ENCODE measurements around the gene ATP8B4. TPM values are rescaled to one million over a fixed set of nuclear protein-coding genes. Genes with fewer than 3 reads are reported as not detected.

Gene ATP8B4
- total RNA-seq, 2 experiments from 2014 or later: 2.7 to 4.2 TPM

DNA sequence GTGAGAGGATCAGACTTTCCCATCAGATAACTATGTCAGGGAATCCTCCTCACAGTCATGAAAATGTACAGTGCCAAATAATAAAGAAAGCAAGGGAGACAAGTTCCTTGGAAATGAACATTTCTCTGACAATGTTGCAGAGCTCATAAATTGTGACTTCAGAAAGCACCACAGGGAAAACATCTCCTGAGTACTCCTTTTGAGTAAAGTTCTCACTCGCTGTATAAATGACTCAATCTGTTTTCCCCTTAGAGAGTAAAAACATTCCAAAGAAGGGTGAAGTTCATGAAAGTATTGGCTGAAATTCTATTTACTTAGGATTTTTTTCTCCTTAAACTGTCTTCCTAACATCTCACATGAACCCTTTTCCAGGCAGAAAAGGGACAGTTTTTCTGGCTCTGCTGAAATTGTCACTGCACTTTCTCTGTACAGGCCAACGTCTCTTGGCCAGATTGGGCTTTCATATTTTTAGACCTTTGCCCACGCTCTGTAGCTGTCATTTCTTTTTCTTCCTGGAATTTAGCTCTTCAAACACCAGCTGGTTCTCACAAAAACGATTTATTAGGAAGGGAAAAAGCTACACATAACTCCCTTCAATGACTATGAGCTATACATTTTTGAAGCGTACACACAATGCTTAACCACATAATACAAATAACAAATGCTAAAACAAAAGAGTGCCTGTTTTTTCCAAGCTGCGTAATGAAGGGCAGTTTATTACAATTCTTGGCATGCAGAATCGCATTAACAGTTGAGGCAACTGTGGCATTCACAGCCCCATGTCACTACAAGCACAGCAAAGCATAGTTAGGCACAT lies 216.1 kb downstream of the ATP8B4 start:
- H3K4me1 Mint-ChIP-seq (ENCODE audit: low read depth): no peaks in the 10 kb centered on the region
- intact Hi-C loops (cut with micrococcal nuclease): no loop called here
- peaks cover 5% of the 10 kb centered on the region for H3K27me3 Mint-ChIP-seq
- no peak overlapping the region for H3K4me3 Mint-ChIP-seq
- ChIA-PET POLR2A (no interaction called here), CTCF (no interaction called here)
- no peak overlapping the region for H3K27ac Mint-ChIP-seq
- no peaks in the 10 kb centered on the region for H3K36me3 Mint-ChIP-seq
- no peak for DNase-seq
- H3K9me3 Mint-ChIP-seq: no peaks in the 10 kb centered on the region

DNA sequence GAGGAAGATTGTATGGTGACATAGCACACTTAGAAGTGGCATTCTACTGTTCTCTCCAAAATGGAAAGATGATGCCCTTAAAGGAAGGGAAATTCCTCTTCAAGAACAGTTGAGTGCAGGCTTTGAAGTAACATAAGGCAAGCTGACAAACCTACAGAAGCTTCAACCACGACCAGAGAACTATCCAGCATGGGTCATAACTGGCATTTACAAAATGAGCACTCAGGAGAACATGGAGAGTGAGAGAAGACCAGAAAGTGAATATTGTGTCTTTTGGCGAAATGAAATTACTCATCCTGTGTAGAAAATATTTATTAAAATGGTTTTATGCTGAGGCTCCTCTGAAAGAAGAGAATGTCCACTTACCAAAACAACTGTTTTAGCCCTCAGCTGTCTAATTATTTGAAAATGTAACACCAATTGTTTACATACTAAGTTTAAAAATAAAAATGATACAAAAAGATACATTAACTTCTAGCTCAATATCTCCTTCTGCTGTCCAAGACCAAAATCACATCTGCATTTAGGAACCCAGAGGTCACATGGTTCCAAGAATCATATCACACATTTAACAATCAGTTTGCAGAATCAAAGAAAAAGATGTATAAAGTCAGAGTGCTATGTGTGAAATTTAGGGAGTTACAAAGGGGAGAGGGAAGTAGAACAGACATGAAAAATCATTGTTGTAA lies 216.9 kb downstream of the ATP8B4 start:
- no peak overlapping the region for H3K4me3 Mint-ChIP-seq
- no peaks in the 10 kb centered on the region for H3K36me3 Mint-ChIP-seq
- ChIA-PET POLR2A (no interaction called here), CTCF (no interaction called here)
- H3K27me3 Mint-ChIP-seq: peaks cover 5% of the 10 kb centered on the region
- no peaks in the 10 kb centered on the region for H3K4me1 Mint-ChIP-seq (ENCODE audit: low read depth)
- intact Hi-C loops (cut with micrococcal nuclease): no loop called here
- no peak for DNase-seq
- H3K9me3 Mint-ChIP-seq: no peaks in the 10 kb centered on the region
- no peak overlapping the region for H3K27ac Mint-ChIP-seq

DNA sequence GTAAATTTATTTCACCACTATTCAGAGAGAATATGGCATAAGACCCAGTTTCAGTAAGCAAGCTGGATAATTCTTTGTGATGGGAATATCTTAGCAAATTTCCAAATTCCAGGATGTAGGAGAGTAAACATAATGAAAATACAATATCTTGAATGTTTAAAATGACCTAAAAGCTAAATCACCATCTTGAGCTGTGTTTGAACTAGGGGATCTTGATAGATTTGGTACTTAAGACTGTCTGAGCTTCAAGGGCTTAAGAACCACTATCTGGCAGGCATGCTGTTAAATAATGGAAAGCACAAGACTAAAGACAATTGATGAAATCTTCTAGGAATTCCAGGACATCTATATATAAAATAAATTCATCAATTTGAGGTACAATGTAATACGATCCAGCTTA lies 217.7 kb downstream of the ATP8B4 start:
- no peak for DNase-seq
- Mint-ChIP-seq H3K36me3 (no peaks in the 10 kb centered on the region), H3K9me3 (no peaks in the 10 kb centered on the region), H3K4me3 (no peak overlapping the region), H3K27ac (no peak overlapping the region), H3K27me3 (peaks cover 2% of the 10 kb centered on the region), H3K4me1 (ENCODE audit: low read depth) (no peaks in the 10 kb centered on the region)
- intact Hi-C loops (cut with micrococcal nuclease): no loop called here
- CTCF ChIA-PET: no interaction called here
- POLR2A ChIA-PET: no interaction called here

DNA sequence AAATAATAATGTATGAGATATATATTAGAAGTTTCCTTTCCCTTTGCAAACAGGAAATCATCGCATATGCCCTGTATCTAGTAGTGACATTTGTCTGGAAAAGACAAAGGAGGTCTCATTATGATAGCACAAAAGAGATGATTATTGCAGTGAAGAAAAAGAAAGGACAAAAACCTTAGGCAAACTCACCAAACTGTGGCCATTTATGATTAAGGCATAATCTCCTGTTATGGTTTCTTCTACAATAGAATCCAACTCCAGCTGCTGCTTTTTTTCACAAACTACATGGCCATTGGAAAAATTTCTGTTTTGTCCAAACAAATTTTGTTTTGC lies 218.2 kb downstream of the ATP8B4 start:
- Mint-ChIP-seq H3K4me1 (ENCODE audit: low read depth) (no peaks in the 10 kb centered on the region), H3K36me3 (no peaks in the 10 kb centered on the region), H3K27ac (no peak overlapping the region), H3K4me3 (no peak overlapping the region), H3K9me3 (no peaks in the 10 kb centered on the region), H3K27me3 (peaks cover 2% of the 10 kb centered on the region)
- POLR2A ChIA-PET: no interaction called here
- intact Hi-C loops (cut with micrococcal nuclease): no loop called here
- CTCF ChIA-PET: no interaction called here
- no peak for DNase-seq

DNA sequence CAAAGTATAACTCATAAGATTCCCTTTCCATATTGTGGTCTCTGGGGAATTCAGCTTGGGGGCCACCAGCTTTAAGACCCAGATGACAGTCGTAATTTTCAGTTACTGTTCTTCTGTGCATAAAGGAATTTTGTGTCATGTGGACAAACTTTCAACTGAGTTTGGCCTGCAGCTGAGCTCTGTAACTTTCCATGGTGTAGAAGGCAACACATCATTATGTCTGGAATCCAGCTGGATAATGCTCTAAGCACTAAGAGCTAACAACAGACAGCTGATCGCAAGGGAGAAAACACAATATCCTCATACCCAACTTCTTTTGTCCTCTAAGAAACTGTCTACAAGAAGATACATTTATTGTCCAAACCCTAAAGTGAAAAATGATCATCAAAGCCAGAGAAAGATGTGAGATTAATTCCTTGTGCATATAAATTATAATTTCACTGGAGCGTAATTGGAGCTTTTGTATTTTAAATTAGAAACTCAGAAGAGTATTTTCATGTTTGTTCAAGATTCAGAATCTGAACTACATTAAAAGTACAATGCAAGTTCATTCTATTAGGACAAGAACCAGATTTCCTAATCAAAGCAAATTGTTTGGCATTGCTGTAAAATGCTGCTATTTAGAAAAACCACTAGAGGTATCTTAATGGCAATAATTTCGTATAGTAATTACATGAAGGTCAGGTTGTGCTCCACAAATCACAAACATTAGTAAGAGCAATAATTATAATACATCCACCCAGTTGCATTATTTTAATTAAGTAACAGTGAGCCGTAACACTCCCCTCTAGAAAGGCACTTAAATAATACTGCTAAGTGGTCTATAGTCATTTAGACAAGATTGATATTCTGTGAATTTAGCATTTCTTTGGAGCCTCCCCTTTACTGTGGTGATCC lies 218.8 kb downstream of the ATP8B4 start:
- POLR2A ChIA-PET: no interaction called here
- H3K9me3 Mint-ChIP-seq: no peaks in the 10 kb centered on the region
- H3K4me3 Mint-ChIP-seq: no peak overlapping the region
- DNase-seq: no peak
- no peaks in the 10 kb centered on the region for H3K4me1 Mint-ChIP-seq (ENCODE audit: low read depth)
- no peaks in the 10 kb centered on the region for H3K36me3 Mint-ChIP-seq
- no peak overlapping the region for H3K27ac Mint-ChIP-seq
- CTCF ChIA-PET: no interaction called here
- peaks cover 2% of the 10 kb centered on the region for H3K27me3 Mint-ChIP-seq
- intact Hi-C loops (cut with micrococcal nuclease): no loop called here

DNA sequence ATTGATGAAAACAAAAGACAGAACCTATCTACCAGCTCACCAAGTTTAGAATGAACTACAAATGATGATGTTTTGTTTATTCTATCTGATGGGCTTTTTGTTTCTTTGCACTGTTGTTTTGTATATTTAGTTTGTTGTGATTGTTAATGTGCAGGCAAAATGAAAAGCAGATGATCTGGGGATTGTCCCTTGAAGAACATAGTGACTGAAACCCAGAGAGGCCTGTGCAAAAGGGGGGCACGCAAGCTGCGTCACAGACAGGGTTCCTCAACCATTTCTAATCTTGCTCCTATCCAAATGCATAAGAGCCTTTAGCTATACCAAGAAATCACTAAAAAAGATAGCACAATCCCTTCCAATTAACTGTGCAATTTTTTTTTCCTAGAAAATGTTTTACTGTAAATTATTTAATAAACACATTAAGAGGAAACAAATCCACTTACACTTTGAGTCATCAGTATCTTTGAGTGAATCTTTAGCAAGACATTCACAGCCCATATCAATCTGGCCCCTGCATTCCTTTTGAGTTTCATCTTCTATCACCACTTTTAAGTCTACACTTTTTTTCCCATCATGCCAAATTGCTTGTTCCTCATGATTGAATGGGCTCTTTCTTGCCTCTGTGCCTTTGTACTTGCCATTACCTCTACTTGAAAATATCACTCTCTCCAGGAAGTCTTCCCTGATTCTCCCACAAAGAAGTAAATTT lies 220.3 kb downstream of the ATP8B4 start:
- H3K36me3 Mint-ChIP-seq: no peaks in the 10 kb centered on the region

DNA sequence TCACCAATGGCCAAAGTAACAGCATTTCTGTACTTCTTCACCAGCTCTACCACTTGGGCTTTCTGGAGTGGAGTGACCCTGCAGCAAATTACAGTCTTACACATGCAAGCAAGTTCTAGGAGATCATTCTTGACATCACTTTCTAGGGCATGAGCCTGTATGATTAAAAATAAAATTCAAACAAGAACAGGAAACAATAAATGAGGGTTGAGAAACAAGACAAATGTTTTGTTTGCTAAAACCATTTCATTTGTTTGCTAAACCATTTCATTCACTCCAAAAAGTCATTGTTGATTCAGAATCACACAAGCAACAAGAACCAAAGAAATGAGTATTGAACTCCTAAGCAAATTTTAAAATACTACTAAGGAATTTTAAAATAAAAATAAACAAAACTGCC lies 220.9 kb downstream of the ATP8B4 start:
- POLR2A ChIA-PET: interaction anchor here (0.6 kb wide), 1 partner anchor 68 kb away, joined by 3 read pairs; no protein-coding TSS in a partner anchor
- CTCF ChIA-PET: no interaction called here
- no peak for DNase-seq
- Mint-ChIP-seq H3K27me3 (peaks cover 2% of the 10 kb centered on the region), H3K4me1 (ENCODE audit: low read depth) (no peaks in the 10 kb centered on the region), H3K4me3 (no peak overlapping the region), H3K9me3 (no peaks in the 10 kb centered on the region), H3K27ac (no peak overlapping the region), H3K36me3 (no peaks in the 10 kb centered on the region)
- intact Hi-C loops (cut with micrococcal nuclease): no loop called here

More for the DNA sequence above, 220.3 kb downstream of the ATP8B4 start:
- ChIA-PET POLR2A (interaction anchor here (0.6 kb wide), 1 partner anchor 67 kb away, joined by 3 read pairs; no protein-coding TSS in a partner anchor), CTCF (interaction anchor here (0.5 kb wide), 1 partner anchor 664 kb away, joined by 3 read pairs; no protein-coding TSS in a partner anchor)
- Mint-ChIP-seq H3K27me3 (peaks cover 2% of the 10 kb centered on the region), H3K9me3 (no peaks in the 10 kb centered on the region), H3K4me3 (no peak overlapping the region), H3K4me1 (ENCODE audit: low read depth) (no peaks in the 10 kb centered on the region), H3K27ac (no peak overlapping the region)
- no peak for DNase-seq
- intact Hi-C loops (cut with micrococcal nuclease): no loop called here

DNA sequence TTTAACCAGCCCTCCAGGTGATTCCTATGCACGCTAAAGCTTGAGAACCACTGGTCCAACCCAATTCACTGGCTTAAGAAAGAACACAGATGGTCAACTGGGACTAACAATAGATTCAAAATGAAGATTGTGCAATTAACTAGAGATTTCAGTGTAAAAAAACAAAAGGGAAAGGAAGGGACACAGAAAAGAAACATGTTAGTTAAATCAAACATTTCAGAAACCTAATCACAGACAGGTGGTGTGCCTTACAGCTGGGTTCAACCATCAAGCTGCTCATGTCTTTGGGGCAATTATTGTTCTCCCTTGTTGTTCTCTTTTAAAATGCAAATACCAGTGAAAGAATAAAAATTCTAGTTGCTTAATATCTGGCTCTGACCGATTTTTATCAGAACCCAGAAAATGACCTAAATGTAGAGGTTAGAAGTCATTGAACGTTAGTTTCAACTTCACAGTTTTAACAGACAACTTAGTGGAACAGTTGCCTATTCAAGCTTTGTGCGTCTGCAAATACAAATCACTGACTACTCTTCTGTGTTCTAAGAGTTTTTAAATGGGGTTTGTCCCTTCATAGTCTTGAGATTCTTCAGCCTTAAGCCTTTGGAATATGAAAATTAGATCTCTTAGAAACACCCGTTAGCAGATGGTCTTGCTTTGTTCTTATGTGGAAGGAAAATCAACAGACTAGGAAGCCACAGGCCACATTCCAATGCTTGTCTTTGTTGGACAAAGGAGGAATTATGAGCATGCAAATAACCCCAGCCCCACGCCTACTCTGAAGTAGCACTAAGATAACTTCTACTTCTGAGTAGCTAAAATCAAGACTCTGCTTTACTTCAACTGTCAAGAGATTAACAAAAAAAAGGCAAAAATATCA lies 223.4 kb downstream of the ATP8B4 start:
- intact Hi-C loops (cut with micrococcal nuclease): no loop called here
- no peak overlapping the region for H3K4me3 Mint-ChIP-seq
- no peaks in the 10 kb centered on the region for H3K9me3 Mint-ChIP-seq

DNA sequence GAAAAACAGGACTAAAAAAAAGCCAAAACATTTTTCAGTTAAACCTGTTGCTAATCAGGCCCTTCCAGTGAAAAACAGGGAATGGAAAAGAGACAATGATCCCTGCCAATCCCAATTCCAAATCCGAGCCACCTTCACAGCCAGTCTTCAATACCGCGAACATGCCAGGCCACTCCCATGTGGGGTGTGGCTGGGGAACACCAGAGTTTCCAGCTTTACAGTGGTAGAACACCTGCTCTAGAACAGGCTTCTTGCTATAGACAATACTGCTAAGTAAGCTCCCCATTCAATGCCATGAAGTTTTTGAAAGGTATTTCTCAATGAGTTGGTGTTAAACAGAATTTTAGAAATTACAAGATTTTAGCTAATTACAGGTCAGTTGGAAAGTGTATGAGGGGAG lies 228.3 kb downstream of the ATP8B4 start:
- ChIA-PET CTCF (no interaction called here), POLR2A (interaction anchor here (0.6 kb wide), 1 partner anchor 172 kb away, joined by 3 read pairs; no protein-coding TSS in a partner anchor)
- Mint-ChIP-seq H3K27ac (no peak overlapping the region), H3K9me3 (no peaks in the 10 kb centered on the region), H3K4me3 (no peak overlapping the region), H3K4me1 (ENCODE audit: low read depth) (no peaks in the 10 kb centered on the region), H3K27me3 (no peaks in the 10 kb centered on the region), H3K36me3 (no peaks in the 10 kb centered on the region)
- no peak for DNase-seq
- intact Hi-C loops (cut with micrococcal nuclease): no loop called here

More for the DNA sequence above, 223.4 kb downstream of the ATP8B4 start:
- H3K27me3 Mint-ChIP-seq: peaks cover 2% of the 10 kb centered on the region
- POLR2A ChIA-PET: no interaction called here
- H3K36me3 Mint-ChIP-seq: no peaks in the 10 kb centered on the region
- CTCF ChIA-PET: no interaction called here
- no peak for DNase-seq
- no peaks in the 10 kb centered on the region for H3K4me1 Mint-ChIP-seq (ENCODE audit: low read depth)
- H3K27ac Mint-ChIP-seq: no peak overlapping the region

DNA sequence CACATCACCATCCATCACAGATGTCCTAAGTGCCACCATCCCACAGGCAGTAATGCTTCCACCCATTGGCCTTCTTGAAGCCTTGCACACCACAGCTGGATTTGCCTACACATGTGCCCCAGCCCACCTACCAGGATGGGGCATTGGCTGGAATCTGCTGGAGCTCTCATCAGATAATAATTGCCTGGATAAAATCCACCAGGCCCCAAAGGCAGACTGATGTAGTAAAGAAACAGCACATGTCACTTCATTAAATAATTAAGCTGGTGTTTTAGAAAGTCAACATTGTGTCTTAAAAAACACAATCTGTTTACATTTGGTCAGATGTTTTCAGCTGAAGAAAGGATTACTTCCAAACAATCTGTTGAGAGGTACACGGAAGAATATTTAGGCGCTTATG lies 229.5 kb downstream of the ATP8B4 start:
- Mint-ChIP-seq H3K4me3 (no peak overlapping the region), H3K36me3 (no peaks in the 10 kb centered on the region)
- intact Hi-C loops (cut with micrococcal nuclease): no loop called here

DNA sequence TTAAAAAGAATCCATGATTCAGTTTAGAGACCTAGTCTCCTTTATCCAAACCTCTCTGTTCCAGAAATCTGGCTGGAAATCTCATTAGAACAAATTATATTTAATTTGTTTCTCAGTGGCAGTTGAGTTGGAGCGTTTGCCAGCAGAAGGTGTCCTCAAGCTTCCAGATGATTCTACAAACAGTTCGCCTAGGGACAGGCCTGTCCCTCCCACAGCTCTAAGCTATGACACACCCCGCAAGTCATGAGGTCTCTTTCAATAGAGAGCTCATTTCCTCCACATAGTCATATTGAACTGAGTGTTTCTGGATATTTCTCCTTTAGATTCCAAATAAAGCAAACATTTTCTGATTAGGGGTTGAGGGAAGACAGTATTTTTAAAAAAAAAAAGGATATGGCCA lies 230.3 kb downstream of the ATP8B4 start:
- Mint-ChIP-seq H3K27me3 (no peaks in the 10 kb centered on the region), H3K36me3 (no peaks in the 10 kb centered on the region), H3K9me3 (no peaks in the 10 kb centered on the region), H3K27ac (no peak overlapping the region), H3K4me1 (ENCODE audit: low read depth) (no peaks in the 10 kb centered on the region), H3K4me3 (no peak overlapping the region)
- POLR2A ChIA-PET: no interaction called here
- intact Hi-C loops (cut with micrococcal nuclease): no loop called here
- no peak for DNase-seq
- CTCF ChIA-PET: no interaction called here

More for the DNA sequence above, 229.5 kb downstream of the ATP8B4 start:
- H3K27ac Mint-ChIP-seq: no peak overlapping the region
- H3K27me3 Mint-ChIP-seq: no peaks in the 10 kb centered on the region
- no peaks in the 10 kb centered on the region for H3K4me1 Mint-ChIP-seq (ENCODE audit: low read depth)
- no peak for DNase-seq
- POLR2A ChIA-PET: no interaction called here
- CTCF ChIA-PET: no interaction called here
- H3K9me3 Mint-ChIP-seq: no peaks in the 10 kb centered on the region

Data from activated CD4-positive, alpha-beta memory T cell treated with anti-CD3 and anti-CD28 coated beads for 36 hours (primary cell).